DMS53 treated with DMSO at 0.1 percent for 48 hours (cell line): ENCODE results near the gene ZCCHC3.
"Not testable (repeated sequence)": the region's sequence is repeated elsewhere in the genome, so short reads cannot be mapped to it uniquely, and the experiment has no call there.

Experiments used
- DNase-seq: peaks from one replicate; lab custom pipeline; 2025; ENCODE audit not compliant: unreplicated experiment; lab: John Stamatoyannopoulos, UW

Gene ZCCHC3

DNA sequence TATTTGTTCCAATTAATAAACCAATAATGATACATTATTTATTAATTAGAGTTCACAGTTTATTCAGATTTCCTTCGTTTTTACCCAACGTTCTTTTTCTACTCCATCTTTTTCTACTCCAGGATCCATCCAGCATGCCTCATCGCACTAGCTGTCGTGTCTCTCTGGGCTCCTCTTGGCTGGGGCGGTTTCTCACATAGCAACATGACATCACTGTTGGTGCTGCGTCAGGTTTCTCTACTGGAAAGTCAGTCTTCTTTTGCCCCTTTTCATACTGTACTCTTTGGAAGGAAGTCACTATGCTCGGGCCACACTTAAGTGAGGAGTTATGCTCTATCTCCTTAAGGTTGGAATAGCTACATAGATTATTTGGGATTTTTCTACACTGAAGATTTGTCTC lies 14.2 kb downstream of the ZCCHC3 start:
- DNase-seq: no peak

DNA sequence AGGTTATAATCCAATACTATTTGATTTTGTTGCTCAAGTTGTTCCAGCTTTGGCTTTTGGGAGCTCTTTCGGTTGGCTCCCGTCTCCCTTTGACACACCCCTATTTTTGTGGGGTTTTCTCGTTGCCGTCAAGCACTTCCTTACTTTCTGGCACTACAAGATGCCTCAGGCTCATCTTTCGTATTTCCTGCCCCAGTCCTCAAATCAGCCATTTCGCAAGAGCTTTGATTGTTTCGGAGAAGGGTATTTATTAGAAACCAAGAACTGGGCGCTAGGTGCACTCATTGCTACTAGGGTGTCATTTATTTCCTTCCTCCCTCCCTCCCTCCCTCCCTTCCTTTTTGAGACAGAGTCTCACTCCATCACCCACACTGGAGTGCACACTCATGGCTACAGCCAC lies 14.7 kb downstream of the ZCCHC3 start:
- DNase-seq: no peak

DNA sequence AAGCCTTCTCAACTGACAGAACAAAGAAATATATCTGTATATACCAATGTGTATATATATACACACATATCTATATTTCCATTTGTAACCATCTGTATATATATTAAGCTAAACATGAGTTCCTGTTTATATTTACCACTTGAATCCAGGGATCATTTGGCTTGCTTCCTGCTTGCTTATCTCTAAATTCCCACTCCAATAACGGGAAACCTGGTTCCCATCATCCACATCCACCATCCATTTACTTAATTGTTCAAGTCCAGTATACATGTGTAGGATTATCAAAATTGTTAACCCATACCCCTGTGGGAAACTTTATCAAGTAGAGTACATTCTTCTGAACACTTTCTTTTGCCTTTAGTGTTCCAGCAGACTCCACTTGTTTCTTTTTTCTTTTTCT lies 15.5 kb downstream of the ZCCHC3 start:
- no peak for DNase-seq

DNA sequence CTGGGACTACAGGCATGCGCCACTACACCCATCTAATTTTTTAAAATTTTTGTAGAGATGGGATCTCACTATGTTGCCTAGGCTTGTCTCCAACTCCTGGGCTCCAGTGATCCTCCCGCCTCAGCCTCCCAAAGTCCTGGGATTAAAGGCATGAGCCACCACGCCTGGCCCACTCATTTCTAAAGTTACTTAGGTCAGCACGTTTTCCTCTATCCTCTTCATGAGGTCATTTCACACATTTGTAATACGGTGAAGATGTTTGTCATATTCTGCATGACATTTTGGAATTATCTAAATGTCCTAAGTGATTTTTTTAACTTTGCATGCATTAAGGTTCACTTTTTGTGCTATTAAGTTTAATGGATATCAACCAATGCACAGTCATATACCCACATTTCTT lies 16.0 kb downstream of the ZCCHC3 start:
- no peak for DNase-seq

DNA sequence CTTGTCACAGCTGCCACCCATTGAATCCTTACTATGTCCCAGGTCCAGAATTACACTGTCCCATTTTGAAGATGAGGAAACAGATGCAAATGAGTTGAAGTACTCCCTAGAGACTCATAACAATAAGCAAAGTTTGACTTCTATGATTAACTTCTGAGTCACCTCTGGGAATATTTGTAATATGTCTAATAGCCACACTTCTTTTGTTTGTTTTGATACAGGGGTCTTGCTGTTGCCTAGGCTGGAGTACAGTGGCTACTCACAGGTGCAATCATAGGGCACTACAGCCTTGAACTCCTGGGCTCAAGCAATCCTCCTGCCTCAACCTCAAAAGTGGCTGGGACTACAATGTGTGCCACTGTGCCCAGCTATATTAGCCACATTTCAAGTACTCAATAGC lies 16.6 kb downstream of the ZCCHC3 start:
- no peak for DNase-seq

DNA sequence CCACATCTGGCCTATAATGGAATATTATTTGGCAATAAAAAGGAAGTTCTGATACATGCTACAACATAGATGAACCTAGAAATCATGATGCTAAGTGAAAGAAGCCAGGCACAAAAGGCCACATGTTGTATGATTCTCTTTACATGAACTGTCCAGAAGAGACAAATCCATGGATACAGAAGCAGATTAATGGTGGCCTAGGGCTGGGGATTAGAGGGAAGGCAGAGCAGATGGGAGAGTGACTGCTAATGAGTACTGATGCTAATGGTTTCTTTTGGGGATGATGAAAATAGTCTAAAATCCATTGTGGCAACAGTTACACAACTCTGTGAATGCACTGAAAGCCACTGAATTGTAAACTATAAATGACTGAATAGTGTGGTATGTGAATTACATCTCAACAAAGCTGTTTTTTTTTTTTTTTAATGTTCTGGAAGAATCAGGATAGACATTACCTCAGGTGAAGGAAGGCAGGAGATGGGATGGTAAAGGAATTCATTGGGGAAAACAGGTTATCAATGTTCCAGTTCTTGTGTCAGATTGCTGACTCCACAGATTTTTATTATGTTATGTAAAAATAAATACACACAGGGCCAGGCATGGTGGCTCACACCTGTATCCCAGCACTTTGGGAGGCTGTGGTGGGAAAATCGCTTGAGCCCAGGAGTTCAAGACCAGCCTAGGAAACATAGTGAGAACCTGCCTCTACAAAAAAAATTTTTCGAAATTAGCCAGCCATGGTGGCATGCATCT lies 19.1 kb downstream of the ZCCHC3 start:
- DNase-seq: no peak

DNA sequence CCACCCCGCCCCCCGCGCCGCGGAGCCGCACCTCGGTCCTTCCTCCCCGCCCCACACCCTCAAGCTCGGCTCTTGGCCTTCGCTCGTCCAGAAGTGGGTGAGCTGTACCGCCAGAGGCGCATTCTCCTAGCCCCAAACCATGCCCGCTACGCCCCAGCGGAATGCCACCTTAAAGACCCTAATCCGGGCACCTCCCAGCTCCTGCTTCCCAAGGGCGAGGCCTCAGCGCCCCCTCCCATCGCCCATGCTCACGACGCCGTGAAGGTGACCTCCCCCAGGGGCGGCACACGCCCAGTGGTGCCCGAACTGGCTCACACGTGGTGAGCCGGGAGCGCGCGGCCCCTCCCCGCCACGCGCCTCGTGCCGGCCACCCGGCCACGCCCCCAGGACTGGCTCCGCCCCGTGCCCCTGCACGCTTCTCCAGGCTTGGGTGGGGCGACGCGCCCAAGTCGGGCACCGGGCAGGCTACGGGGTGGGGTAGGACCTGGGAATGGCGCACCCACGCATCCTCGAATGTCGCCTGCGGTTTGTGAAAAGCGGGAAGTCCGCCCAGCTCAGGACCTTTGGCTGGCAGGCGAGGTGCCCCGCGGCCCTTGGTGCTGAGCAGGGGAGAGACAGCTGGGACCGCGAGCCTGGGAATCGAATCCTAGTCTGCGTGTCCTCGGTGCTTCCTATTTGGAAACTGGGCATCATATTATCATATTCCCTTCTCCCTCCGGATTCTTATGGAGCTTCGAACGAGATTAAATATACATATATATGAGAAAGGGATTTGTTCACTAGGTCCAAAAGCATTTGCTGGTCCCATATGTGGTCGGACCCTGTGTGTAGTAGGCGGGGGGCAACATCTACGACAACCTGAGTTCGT lies 27.0 kb downstream of the ZCCHC3 start:
- DNase-seq: peak; percentile 85

DNA sequence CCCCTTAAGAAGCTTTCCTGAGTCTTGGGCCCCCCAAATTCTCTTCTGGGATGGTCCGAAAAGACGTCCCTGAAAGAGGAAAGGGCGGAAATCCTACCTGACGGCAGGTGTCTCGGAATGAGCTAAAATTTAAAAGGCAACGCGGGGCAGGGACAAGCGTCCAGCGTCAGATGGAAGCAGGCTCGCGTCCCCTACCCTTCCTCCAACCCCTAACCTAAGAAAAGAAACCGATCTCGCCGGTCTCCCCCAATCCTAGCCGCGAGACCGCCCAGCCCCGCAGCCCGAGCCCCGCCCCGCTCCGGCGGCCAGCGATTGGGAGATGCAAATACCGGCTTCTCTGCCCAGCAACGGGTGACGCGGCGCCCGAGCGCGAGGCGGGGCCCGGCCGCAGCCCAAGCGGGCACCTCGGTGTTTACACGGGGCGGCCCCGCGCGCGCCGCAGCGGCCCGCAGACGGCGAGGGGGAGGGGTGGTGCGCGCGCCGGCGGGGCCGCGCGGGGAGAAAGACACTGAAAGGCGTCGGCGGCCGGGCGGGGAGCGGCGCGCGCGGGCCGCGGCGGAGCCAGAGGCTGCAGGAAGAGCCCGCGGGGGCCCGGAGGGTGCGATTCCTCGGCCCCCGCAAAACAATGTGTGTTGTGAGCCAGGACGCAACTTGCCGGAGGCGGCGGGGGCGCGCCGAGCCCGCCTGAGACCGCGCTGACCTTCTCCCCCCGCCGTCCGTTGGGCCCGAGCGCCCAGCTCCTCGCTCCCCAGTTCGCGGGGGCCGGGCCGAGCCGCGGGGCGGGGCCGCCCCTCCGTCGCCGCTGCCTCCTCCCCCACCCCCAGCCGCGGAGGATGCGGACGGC lies 27.9 kb downstream of the ZCCHC3 start, which contains the start of gene SOX12:
TSS of gene SOX12 (plus strand) at position 508 of the 844 bp plus-strand sequence. CDS start 373 bp downstream, outside the sequence.
- DNase-seq: peak; percentile 87

DNA sequence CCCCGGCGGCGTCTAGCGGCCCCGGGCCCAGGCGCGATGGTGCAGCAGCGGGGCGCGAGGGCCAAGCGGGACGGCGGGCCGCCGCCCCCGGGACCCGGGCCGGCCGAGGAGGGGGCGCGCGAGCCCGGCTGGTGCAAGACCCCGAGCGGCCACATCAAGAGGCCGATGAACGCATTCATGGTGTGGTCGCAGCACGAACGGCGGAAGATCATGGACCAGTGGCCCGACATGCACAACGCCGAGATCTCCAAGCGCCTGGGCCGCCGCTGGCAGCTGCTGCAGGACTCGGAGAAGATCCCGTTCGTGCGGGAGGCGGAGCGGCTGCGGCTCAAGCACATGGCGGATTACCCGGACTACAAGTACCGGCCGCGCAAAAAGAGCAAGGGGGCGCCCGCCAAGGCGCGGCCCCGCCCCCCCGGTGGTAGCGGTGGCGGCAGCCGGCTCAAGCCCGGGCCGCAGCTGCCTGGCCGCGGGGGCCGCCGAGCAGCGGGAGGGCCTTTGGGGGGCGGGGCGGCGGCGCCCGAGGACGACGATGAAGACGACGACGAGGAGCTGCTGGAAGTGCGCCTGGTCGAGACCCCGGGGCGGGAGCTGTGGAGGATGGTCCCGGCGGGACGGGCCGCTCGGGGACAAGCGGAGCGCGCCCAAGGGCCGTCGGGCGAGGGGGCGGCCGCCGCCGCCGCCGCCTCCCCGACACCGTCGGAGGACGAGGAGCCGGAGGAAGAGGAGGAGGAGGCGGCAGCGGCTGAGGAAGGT lies 28.7 kb downstream of the ZCCHC3 start:
- peak; percentile 56 for DNase-seq

DNA sequence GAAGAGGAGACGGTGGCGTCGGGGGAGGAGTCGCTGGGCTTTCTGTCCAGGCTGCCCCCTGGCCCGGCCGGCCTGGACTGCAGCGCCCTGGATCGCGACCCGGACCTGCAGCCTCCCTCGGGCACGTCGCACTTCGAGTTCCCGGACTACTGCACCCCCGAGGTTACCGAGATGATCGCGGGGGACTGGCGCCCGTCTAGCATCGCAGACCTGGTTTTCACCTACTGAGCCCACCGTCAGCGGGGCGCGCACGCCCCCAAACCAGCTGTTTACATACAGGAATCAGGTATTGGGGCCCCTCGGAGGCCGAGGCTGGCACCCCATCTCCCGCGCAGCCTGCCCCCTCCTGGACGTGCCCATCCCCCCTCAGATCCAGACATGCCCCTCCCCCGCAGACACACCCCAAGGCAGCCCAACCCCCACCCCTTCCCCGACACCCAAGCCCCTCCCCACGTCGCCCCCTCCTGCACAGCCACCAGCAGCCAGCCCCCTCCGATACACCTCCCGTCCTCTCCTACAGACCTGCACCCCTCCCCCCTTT lies 29.3 kb downstream of the ZCCHC3 start:
- no peak for DNase-seq

DNA sequence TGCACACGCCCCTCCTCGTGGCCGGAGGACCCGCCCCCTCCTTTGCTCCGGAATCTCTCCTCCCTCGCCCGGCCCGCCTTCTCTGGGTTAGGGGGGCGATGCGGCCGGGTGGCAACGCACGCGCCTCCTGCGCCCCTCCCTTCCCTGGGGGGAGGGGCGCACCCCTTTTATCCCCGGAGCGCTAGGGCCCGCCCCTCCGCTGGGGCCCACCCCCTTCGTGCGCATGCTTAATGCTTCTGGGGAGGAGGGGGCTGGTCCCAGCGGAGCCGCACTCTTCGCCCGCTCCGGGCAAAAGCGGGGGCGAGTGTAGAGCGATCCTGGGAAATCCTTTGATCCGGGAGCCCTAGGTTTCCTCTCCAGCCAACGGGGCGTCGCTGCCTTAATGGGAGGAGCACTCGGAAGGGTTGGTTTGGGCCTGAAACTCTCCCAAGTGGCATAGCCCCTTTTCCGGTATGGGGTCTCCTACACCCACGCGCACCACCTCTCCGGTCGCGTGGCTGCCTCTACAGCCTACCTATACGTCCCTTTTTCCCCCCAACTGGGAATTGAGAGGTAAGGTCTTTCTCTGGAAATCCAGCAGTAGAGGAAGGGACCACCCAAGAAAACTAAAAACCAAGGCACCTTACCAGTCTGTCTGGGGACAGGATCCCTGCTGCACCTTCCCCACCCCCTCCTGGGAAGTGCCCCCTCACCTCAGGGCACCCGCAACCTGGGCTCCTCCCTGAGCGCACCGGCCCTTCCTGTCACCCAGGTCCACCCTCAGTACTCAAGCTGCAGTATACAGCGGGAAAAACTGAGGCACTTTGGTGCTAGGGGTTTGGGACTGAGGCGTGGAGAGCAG lies 30.0 kb downstream of the ZCCHC3 start:
- peak; percentile 80 for DNase-seq

DNA sequence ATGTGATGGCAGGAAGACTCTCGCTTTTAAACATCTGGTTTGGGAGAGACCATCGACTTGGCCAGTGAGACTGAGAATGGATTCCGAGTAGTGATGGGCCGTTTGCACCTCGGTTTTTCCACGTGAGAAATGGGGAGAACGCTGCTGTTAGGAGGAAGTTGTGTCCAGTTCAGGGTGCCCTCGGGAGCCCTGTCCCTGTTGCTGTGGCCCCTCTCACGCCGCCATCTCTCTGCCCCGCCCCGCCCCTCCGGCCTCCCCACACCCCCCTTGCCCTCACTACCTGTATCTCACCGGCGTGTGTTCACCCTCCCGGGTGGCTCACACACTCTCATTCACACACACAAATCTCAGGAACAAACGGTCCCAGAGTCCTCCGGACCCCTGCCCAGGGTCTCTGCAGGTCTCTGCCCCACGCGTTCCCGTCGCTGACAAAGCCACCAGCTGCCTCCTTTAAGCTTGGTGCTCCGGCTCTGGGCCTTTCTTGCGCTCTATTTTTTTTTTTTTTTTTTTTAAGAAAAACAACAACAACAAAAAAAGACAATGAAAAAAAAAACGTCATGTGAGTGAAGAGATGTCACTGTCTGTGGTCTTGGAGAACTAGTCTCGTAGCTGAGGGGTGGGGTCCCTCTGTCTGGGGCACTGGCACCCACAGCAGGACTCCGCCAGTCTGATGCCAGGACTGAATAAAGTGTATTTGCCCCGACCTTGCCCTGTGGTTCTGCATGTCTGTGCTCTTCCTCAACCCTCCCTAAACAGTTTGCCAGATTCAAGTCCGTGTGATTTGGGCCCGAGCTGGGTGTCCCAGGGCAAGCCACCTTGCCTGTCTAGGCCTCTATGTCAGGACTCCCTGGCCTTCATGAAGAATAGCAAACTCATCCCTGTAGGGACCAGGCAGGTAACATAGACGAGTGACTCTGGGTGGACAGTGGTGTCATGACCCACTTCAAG lies 30.9 kb downstream of the ZCCHC3 start:
- DNase-seq: no peak

DNA sequence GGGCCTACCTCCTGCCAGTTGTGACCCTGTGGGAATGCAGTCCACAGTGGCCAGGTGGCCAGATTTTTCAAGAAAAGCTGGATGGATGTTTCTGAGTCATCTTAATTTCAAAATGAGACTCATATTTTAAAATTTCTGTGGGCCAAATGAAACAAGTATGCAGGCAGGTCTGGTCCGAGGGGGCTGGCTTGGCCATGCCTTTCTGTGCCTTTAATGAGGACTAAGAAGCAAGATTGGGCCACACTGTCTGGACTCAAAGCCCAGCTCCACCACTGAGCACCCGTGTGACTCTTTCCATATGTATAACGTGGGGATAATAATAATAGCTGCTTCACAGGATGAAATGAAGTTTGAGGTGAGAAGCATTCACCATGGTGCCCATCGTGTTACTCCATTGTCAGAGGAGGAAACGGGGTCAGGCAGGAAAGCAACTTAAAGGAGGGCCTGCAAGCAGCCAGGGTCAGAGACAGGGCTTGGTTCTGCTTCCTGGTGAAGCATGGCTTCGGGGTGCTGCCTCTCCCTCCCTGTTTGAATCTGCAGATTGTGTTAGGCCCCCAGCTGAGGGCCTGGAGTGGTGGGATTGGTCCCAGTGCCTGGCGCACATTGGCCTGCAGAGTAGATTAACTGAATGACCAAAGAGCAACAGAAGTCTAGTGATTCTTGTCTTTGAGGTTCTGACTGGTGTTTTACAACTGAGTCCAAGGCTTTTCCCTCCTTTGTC lies 31.8 kb downstream of the ZCCHC3 start:
- DNase-seq: no peak

DNA sequence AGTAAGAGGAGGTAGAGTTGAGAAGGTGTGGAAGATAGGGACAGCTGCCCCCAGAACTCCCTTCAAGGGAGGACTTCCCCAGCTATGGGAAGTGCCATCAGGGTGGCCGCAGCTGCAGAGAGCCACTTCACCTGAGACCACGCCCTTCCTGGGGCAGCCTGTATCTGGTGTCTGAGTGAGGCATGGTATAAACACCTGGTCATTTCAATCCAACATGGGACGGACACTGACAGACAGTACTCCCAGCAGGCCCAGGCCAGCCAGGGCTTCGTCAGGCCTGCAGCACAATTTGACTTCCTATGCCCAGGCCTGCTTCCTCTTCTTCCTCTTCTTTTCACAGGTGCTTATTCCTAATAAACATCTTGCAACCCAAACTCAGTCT lies 32.5 kb downstream of the ZCCHC3 start:
- peak; percentile 74 for DNase-seq

DNA sequence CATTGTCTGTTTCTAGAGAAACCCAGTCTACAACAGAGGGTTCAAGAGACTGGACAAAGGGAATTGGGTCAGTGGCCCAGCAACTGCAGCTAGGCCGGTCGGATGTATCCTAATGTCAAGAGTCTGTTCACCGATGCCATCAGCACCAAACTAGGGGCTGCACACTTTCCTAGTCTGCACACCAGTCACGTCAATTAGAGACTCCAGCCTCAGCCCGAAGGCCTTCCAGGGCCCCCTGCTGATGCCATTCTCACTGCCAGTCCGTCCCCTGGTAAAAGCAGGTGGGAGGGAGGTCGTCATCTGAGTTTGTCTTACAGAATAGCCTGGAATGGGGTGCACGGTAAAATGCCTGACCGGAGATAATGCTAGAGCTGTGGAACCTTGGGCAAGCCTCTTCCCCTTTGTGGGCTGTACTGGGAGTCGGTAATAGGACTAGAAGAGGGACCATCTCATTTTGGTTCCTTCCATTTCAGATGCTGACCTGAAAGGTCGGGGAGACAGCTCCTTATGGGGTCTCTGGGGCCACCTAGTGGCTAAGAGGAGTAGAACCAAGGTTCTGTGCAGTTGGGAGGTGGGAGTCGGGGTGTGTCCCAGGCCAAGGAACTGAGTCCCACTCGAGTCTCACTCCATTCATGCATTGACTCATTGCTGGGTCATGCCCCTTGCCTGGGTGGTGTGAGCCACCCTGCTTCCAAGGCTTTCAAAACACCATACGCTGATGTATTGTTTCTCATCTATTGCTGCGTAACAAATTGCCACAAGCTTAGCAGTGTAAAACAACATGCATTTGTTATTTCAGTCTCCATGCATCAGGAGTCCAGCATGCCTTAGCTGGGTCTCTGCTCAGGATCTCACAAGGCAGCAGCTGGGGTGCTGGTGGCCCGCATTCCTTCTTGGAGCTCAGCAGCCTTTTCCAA lies 33.1 kb downstream of the ZCCHC3 start:
- peak; percentile 50 for DNase-seq

DNA sequence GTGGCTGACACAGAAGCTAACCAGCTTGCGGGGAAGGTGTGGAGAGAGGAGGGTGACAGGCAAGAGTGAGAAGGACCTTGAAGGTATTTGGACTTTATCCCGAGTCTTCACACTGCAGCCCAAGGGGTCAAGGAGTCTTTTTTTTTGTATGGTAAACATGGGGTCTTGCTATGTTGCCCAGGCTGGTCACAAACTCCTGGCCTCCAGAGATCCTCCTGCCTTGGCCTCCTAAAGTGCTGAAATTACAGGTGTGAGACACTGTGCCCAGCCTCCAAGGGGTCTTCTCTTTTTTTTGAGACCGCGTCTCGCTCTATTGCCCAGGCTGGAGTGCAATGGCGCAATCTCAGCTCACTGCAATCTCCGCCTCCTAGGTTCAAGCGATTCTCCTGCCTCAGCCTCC lies 37.2 kb downstream of the ZCCHC3 start:
- DNase-seq: no peak

DNA sequence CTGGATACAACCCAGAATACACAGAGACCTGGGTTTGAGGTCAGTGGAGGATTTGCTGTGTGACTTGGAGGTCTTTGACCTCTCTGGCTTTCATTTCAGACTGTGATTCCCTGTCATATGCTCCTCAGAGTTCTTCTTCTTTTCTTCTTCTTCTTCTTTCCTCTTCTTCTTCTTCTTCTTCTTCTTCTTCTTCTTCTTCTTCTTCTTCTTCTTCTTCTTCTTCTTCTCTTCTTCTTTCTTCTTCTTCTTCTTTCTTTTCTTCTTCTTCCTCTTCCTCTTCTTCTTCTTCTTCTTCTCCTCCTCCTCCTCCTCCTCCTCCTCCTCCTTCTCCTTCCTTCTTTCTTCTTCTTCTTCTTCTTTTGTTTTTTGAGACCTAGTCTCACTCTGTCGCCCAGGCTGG lies 38.7 kb downstream of the ZCCHC3 start:
- DNase-seq: not testable (repeated sequence)
